Measurements from ENCODE around the gene AKNAD1. TPM values are rescaled to one million over a fixed set of nuclear protein-coding genes. Genes with fewer than 3 reads are reported as not detected.

AKNAD1 gene
- total RNA-seq, 1 experiment from 2014 or later: 0.26 TPM

DNA sequence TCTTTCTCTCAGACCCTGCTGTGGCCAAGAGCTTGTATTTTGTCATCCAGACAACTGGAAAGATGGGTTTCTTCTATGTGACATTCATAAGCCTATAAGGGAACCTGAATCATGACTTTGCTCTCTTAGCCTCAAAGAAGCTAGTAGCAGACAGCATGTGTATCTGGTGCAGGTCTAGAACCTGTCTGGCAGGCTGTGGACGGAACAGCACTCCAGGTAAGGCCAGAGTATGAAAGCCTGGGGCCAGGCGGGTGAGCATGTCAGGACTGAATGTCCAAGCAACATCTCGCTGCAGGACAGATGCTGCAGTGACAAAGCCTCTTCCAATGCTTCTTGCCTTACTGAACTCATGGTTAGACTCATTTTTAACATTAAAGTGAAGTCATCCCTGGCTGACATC lies 32.8 kb downstream of the AKNAD1 start:
- POLR2A ChIA-PET: no interaction called here
- intact Hi-C loops (cut with micrococcal nuclease; ENCODE audit: unreplicated experiment) (no loop called here), in situ Hi-C loops (cut with HindIII; ENCODE audit: low pct_unique_long_range_greater_than_20kb, low sequenced_read_pairs) (no loop called here)
- Histone ChIP-seq H3K4me3 (ENCODE audit: low read depth in 2 of 2, low read length in 2 of 2) (no peak overlapping the region), H3K27ac (ENCODE audit: low read length) (no peak overlapping the region), H3K4me1 (ENCODE audit: control insufficient read depth, insufficient read depth, low read length) (peaks cover 14% of the 10 kb centered on the region), H3K9me3 (ENCODE audit: control insufficient read depth, insufficient read depth, low read depth, low read length) (no peaks in the 10 kb centered on the region), H3K27me3 (ENCODE audit: control insufficient read depth, insufficient read depth, low read length) (no peaks in the 10 kb centered on the region), H3K36me3 (ENCODE audit: control insufficient read depth, insufficient read depth, low read length) (no peaks in the 10 kb centered on the region)
- CTCF ChIA-PET: no interaction called here
- DNase-seq (ENCODE audit: low read depth, low spot score) (no peak), ATAC-seq (no peak)
- BruUV-seq (replicated peaks): no TSS peak
- TF ChIP-seq, protein P1, sequence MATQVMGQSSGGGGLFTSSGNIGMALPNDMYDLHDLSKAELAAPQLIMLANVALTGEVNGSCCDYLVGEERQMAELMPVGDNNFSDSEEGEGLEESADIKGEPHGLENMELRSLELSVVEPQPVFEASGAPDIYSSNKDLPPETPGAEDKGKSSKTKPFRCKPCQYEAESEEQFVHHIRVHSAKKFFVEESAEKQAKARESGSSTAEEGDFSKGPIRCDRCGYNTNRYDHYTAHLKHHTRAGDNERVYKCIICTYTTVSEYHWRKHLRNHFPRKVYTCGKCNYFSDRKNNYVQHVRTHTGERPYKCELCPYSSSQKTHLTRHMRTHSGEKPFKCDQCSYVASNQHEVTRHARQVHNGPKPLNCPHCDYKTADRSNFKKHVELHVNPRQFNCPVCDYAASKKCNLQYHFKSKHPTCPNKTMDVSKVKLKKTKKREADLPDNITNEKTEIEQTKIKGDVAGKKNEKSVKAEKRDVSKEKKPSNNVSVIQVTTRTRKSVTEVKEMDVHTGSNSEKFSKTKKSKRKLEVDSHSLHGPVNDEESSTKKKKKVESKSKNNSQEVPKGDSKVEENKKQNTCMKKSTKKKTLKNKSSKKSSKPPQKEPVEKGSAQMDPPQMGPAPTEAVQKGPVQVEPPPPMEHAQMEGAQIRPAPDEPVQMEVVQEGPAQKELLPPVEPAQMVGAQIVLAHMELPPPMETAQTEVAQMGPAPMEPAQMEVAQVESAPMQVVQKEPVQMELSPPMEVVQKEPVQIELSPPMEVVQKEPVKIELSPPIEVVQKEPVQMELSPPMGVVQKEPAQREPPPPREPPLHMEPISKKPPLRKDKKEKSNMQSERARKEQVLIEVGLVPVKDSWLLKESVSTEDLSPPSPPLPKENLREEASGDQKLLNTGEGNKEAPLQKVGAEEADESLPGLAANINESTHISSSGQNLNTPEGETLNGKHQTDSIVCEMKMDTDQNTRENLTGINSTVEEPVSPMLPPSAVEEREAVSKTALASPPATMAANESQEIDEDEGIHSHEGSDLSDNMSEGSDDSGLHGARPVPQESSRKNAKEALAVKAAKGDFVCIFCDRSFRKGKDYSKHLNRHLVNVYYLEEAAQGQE (IDR thresholded peaks at IDR 0.05; ENCODE audit: insufficient read depth in 1 of 2, low read depth in 2 of 2, low read length in 1 of 2): no peak
- TF ChIP-seq, protein P2, sequence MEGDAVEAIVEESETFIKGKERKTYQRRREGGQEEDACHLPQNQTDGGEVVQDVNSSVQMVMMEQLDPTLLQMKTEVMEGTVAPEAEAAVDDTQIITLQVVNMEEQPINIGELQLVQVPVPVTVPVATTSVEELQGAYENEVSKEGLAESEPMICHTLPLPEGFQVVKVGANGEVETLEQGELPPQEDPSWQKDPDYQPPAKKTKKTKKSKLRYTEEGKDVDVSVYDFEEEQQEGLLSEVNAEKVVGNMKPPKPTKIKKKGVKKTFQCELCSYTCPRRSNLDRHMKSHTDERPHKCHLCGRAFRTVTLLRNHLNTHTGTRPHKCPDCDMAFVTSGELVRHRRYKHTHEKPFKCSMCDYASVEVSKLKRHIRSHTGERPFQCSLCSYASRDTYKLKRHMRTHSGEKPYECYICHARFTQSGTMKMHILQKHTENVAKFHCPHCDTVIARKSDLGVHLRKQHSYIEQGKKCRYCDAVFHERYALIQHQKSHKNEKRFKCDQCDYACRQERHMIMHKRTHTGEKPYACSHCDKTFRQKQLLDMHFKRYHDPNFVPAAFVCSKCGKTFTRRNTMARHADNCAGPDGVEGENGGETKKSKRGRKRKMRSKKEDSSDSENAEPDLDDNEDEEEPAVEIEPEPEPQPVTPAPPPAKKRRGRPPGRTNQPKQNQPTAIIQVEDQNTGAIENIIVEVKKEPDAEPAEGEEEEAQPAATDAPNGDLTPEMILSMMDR (IDR thresholded peaks at IDR 0.05): no peak
- no peak for TF ChIP-seq TCF7L2 (IDR thresholded peaks at IDR 0.05; ENCODE audit: low read depth, low read length)
- TF ChIP-seq POLR2AphosphoS5 (IDR thresholded peaks at IDR 0.05; ENCODE audit: low read depth, low read length): no peak
- no peak for TF ChIP-seq SIN3A (IDR thresholded peaks at IDR 0.05; ENCODE audit: borderline replicate concordance, insufficient read depth, low read depth, low read length)

DNA sequence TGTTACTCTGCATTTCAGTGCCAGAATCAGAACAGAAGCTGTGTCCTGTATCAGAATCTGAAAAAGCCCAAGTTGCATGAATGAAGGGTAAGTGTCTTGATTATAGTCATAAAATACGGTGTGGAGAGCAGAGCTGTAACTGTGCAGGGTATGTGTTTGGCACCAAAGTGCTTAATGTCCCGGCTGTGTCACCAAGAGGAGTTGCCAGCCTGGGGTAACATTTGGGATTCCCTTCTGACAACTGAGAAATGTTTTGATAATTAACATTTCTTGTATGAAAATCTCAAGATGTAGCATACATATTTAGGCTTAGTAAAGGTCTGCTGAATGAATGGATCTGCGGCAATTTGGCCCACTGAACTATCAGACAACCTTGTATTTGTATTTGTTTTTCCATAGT lies 33.3 kb downstream of the AKNAD1 start:
- CTCF ChIA-PET: no interaction called here
- ATAC-seq: no peak
- in situ Hi-C loops (cut with HindIII; ENCODE audit: low pct_unique_long_range_greater_than_20kb, low sequenced_read_pairs) (no loop called here), intact Hi-C loops (cut with micrococcal nuclease; ENCODE audit: unreplicated experiment) (no loop called here)
- TF ChIP-seq, protein P1 (IDR thresholded peaks at IDR 0.05; ENCODE audit: insufficient read depth in 1 of 2, low read depth in 2 of 2, low read length in 1 of 2): no peak
- TF ChIP-seq TCF7L2 (IDR thresholded peaks at IDR 0.05; ENCODE audit: low read depth, low read length) (no peak), POLR2AphosphoS5 (IDR thresholded peaks at IDR 0.05; ENCODE audit: low read depth, low read length) (no peak), SIN3A (IDR thresholded peaks at IDR 0.05; ENCODE audit: borderline replicate concordance, insufficient read depth, low read depth, low read length) (no peak)
- TF ChIP-seq, protein P2 (IDR thresholded peaks at IDR 0.05): no peak
- Histone ChIP-seq H3K27ac (ENCODE audit: low read length) (no peak overlapping the region), H3K4me3 (ENCODE audit: low read depth in 2 of 2, low read length in 2 of 2) (no peak overlapping the region), H3K27me3 (ENCODE audit: control insufficient read depth, insufficient read depth, low read length) (no peaks in the 10 kb centered on the region), H3K4me1 (ENCODE audit: control insufficient read depth, insufficient read depth, low read length) (peaks cover 10% of the 10 kb centered on the region), H3K9me3 (ENCODE audit: control insufficient read depth, insufficient read depth, low read depth, low read length) (no peaks in the 10 kb centered on the region), H3K36me3 (ENCODE audit: control insufficient read depth, insufficient read depth, low read length) (no peaks in the 10 kb centered on the region)
- DNase-seq (ENCODE audit: low read depth, low spot score): no peak
- POLR2A ChIA-PET: no interaction called here
- no TSS peak for BruUV-seq (replicated peaks)

All from Panc1 (cell line).